GM12891 (cell line): ENCODE results near the gene OXSM.

Experiments
- PAX5 ChIP-seq: IDR thresholded peaks from 2 replicates; pipeline ENCODE4 v1.6.1; 2011; ENCODE audit warnings: low read length, moderate library complexity, mild to moderate bottlenecking; ENCODE audit not compliant: insufficient read depth, severe bottlenecking
- POLR2A ChIP-seq: IDR thresholded peaks from 2 replicates; pipeline ENCODE4 v1.6.1; 2011; ENCODE audit warnings: low read depth, low read length, control low read depth
- POLR2AphosphoS5 ChIP-seq: IDR thresholded peaks from 2 replicates; pipeline ENCODE4 v1.6.1; 2011; ENCODE audit warnings: low read depth, low read length, control low read depth
- SPI1 ChIP-seq: IDR thresholded peaks from 2 replicates; pipeline ENCODE4 v1.6.1; 2011; ENCODE audit warnings: low read depth, low read length, control low read depth

GRCh38 chr3:25826510-25826909 lies 36.6 kb downstream of the OXSM start:
- TF ChIP-seq POLR2AphosphoS5 (no peak), POLR2A (no peak), SPI1 (no peak), PAX5 (no peak)
